NCI-H524 treated with DMSO at 0.1 percent for 48 hours (cell line): ENCODE measurements around the gene PDE8B.

ENCODE experiments used
- DNase-seq: peaks from one replicate; lab custom pipeline; 2025; lab: John Stamatoyannopoulos, UW

The PDE8B gene

GRCh38 chr5:77319117-77319804, 108.8 kb downstream of the PDE8B start:
- DNase-seq, result no peak

GRCh38 chr5:77321793-77322394, 111.4 kb downstream of the PDE8B start:
- DNase-seq, result no peak

GRCh38 chr5:77322406-77322805, 111.9 kb downstream of the PDE8B start:
- no peak for DNase-seq

- no peak for DNase-seq
Measured at GRCh38 chr5:77325921-77326541, 115.6 kb downstream of the PDE8B start.

GRCh38 chr5:77326986-77327734, 116.7 kb downstream of the PDE8B start:
- DNase-seq, result no peak

GRCh38 chr5:77328930-77329647, 118.6 kb downstream of the PDE8B start:
- DNase-seq, result no peak

GRCh38 chr5:77329664-77330430, 119.4 kb downstream of the PDE8B start:
- no peak for DNase-seq

GRCh38 chr5:77333036-77333435, 122.6 kb downstream of the PDE8B start:
- DNase-seq, result no peak

- no peak for DNase-seq
Measured at GRCh38 chr5:77333451-77334123, 123.1 kb downstream of the PDE8B start.

- no peak for DNase-seq
Measured at GRCh38 chr5:77337246-77337645, 126.8 kb downstream of the PDE8B start.

- DNase-seq, result no peak
Measured at GRCh38 chr5:77337686-77338085, 127.2 kb downstream of the PDE8B start.

- no peak for DNase-seq
Measured at GRCh38 chr5:77339337-77339890, 128.9 kb downstream of the PDE8B start.

- DNase-seq, result no peak
Measured at GRCh38 chr5:77343165-77343564, 132.7 kb downstream of the PDE8B start.

GRCh38 chr5:77347435-77348098, 137.1 kb downstream of the PDE8B start:
- DNase-seq, result no peak

- no peak for DNase-seq
Measured at GRCh38 chr5:77353251-77353650, 142.8 kb downstream of the PDE8B start.

- DNase-seq, result no peak
Measured at GRCh38 chr5:77354454-77354853, 144.0 kb downstream of the PDE8B start.

- DNase-seq, result no peak
Measured at GRCh38 chr5:77355080-77355479, 144.6 kb downstream of the PDE8B start.

- no peak for DNase-seq
Measured at GRCh38 chr5:77355751-77356150, 145.3 kb downstream of the PDE8B start.

- DNase-seq, result no peak
Measured at GRCh38 chr5:77356740-77357139, 146.3 kb downstream of the PDE8B start.
